Measurements from ENCODE around the gene IGF1R.

GRCh38 chr15:98643115-98643514, 5.2 kb upstream of the IGF1R start:
- TF ChIP-seq CTCF (IDR thresholded peaks at IDR 0.05) (no peak), POLR2A (IDR thresholded peaks at IDR 0.05) (no peak)
